Adrenal gland (tissue), 12 donors: Measurements from ENCODE around the gene TMEM95. TPM values are rescaled to one million over a fixed set of nuclear protein-coding genes. Genes with fewer than 3 reads are reported as not detected.

Source experiments
- DNase-seq, 7 donors: peaks; one replicate each; pipeline ENCODE4 v3.0.0-alpha.2; 2019 to 2020
- H3K27ac ChIP-seq, 5 donors: fragments of 200-600 bp; sonication (generic) in 4 of 5; 1 replicate in 3 of 5; 2 replicates in 2 of 5; pipeline versions ENCODE4 v1.5.1 to v1.8.0; 2016 to 2020; ENCODE audit warnings: mild to moderate bottlenecking in 1 of 5
- H3K27me3 ChIP-seq: fragments of 200-600 bp; 2 replicates; pipeline ENCODE4 v1.8.0; 2021
- H3K36me3 ChIP-seq, 2 donors: fragments of 200-600 bp; replicated peaks in 1 of 2; 1 replicate in 1 of 2; 2 replicates in 1 of 2; pipeline versions ENCODE4 v1.5.1 to v1.8.0; 2018 to 2022
- H3K4me1 ChIP-seq, 2 donors: fragments of 200-600 bp; replicated peaks in 1 of 2; 1 replicate in 1 of 2; 2 replicates in 1 of 2; pipeline versions ENCODE4 v1.5.1 to v1.8.0; 2018 to 2021
- H3K4me3 ChIP-seq, 4 donors: fragments of 200-600 bp; sonication (generic) in 3 of 4; one replicate each; pipeline ENCODE4 v1.5.1; 2016 to 2018
- H3K9me3 ChIP-seq, 3 donors: fragments of 200-600 bp; sonication (generic) in 1 of 3; replicated peaks in 1 of 3; 1 replicate in 2 of 3; 2 replicates in 1 of 3; pipeline versions ENCODE4 v1.5.1 to v1.8.0; 2016 to 2021
- POLR2A ChIP-seq, 2 donors: fragments of 450-650 bp; IDR thresholded peaks; one replicate each; pipeline ENCODE4 v1.6.1; 2017; ENCODE audit warnings: antibody characterized with exemption in 2 of 2, mild to moderate bottlenecking in 2 of 2, moderate library complexity in 1 of 2
- WGBS, 4 donors: extraction: QIAGEN DNeasy Blood & Tissue Kit in 2 of 4; methylation state at CpG; one replicate each; pipeline versions ENCODE4 v1.1.5 to v1.1.7; 2013 to 2017; 5-methylcytosine and 5-hydroxymethylcytosine counted together
- intact Hi-C, 2 donors: fragments of 100-400 bp; cut with DNase I; formaldehyde crosslinking; loops; one replicate each; pipeline versions ENCODE4 v1.14.1 to v1.15.0; 2022 to 2023
- polyA plus RNA-seq, 3 donors: library from polyadenylated mRNA; stranded (reverse); fragments of 200-250 nt in 2 of 3; fragments of 350-450 nt in 1 of 3; fragmentation: Illumina TruSeq in 1 of 3; extraction: RNeasy Lipid Tissue Mini Kit (QIAGEN cat#74804) in 1 of 3; gene quantifications; one replicate each; pipeline ENCODE4 v1.2.3, GENCODE V29; 2013 to 2014
- total RNA-seq, 9 donors: library from RNA; depleted of rRNA in 4 of 9; stranded (reverse); fragments of >200 nt in 4 of 9; fragments of 120-200 nt in 1 of 9; fragmentation: NEBNext Ultra II Directional in 1 of 9; extraction: Animal tissue kit (Norgen Biotek cat#: 25700) in 1 of 9; gene quantifications; one replicate each; pipeline versions ENCODE4 v1.1.0 to v1.2.4, GENCODE V29; 2013 to 2023
- TF ChIP-seq, protein P1 (sequence below), 6 experiments: fragments of 450-650 bp in 4 of 6; fragments of 200-600 bp in 2 of 6; sonication (generic) in 1 of 6; IDR thresholded peaks; 1 replicate in 5 of 6; 2 replicates in 1 of 6; pipeline versions ENCODE4 v1.5.1 to v1.8.0; 2016 to 2021; ENCODE audit warnings: antibody characterized with exemption in 6 of 6, mild to moderate bottlenecking in 2 of 6, moderate library complexity in 1 of 6
- donor health status: healthy with polysubstance abuse.
- donor health status: Bipolar disorder and iron deficiency.
- donor health status: DM: yes; HTN: yes; CAD: no.
- donor health status: DM: no; HTN: no; CAD: no.
- donor health status: DM: no; HTN: no; CAD: no.
- donor health status: DM: yes; HTN: yes; CAD: no.

The TMEM95 gene
- total and polyA plus RNA-seq, 12 donors: not detected

GRCh38 chr17:7352910-7353635, 1.9 kb upstream of the TMEM95 start:
- TF ChIP-seq, protein P1, sequence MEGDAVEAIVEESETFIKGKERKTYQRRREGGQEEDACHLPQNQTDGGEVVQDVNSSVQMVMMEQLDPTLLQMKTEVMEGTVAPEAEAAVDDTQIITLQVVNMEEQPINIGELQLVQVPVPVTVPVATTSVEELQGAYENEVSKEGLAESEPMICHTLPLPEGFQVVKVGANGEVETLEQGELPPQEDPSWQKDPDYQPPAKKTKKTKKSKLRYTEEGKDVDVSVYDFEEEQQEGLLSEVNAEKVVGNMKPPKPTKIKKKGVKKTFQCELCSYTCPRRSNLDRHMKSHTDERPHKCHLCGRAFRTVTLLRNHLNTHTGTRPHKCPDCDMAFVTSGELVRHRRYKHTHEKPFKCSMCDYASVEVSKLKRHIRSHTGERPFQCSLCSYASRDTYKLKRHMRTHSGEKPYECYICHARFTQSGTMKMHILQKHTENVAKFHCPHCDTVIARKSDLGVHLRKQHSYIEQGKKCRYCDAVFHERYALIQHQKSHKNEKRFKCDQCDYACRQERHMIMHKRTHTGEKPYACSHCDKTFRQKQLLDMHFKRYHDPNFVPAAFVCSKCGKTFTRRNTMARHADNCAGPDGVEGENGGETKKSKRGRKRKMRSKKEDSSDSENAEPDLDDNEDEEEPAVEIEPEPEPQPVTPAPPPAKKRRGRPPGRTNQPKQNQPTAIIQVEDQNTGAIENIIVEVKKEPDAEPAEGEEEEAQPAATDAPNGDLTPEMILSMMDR (IDR thresholded peaks at IDR 0.05): no peak
- no peak for TF ChIP-seq POLR2A (IDR thresholded peaks at IDR 0.05)
- no peaks in the 10 kb centered on the region for H3K36me3 ChIP-seq
- H3K4me3 ChIP-seq: peak overlapping the region in 1 of 4 donors; percentile 78
- 89 to 92% (median 90%) methylated on average over 19 to 37 of the region's 37 CpGs for WGBS, 4 donors
- peaks cover 21 to 31% of the 10 kb centered on the region in 2 donors for H3K4me1 ChIP-seq
- intact Hi-C loops: loop anchor here (10.0 kb wide), 2 partner anchors 202 to 212 kb away; partner anchors contain the start of genes SENP3 (in 1 of the 2) and TNFSF13 (in 1 of the 2)
- H3K27me3 ChIP-seq: no peaks in the 10 kb centered on the region
- H3K9me3 ChIP-seq: no peaks in the 10 kb centered on the region
- peak overlapping the region in 1 of 5 donors; percentile 99 for H3K27ac ChIP-seq
- DNase-seq: peak in 2 of 7 donors; percentile 28 to 37

- WGBS, 4 donors: 73 to 76% (median 76%) methylated on average over 6 to 9 of the region's 9 CpGs
- intact Hi-C loops: loop anchor here (10.0 kb wide), 2 partner anchors 200 to 210 kb away; partner anchors contain the start of genes SENP3 (in 1 of the 2) and TNFSF13 (in 1 of the 2)
- Histone ChIP-seq H3K27me3 (no peaks in the 10 kb centered on the region), H3K36me3 (no peaks in the 10 kb centered on the region), H3K4me1 (peaks cover 18 to 26% of the 10 kb centered on the region in 2 donors), H3K9me3 (no peaks in the 10 kb centered on the region), H3K27ac (no peak overlapping the region), H3K4me3 (no peak overlapping the region)
- TF ChIP-seq, protein P1 (IDR thresholded peaks at IDR 0.05): no peak
- DNase-seq: peak in 2 of 7 donors; percentile 41 to 45
These were observed 603 bp upstream of the TMEM95 start for GRCh38 chr17:7354262-7354843.

GRCh38 chr17:7355573-7355972, 617 bp downstream of the TMEM95 start:
- Histone ChIP-seq H3K27me3 (no peaks in the 10 kb centered on the region), H3K4me1 (peaks cover 7 to 15% of the 10 kb centered on the region in 2 donors), H3K36me3 (no peaks in the 10 kb centered on the region), H3K4me3 (no peak overlapping the region), H3K9me3 (no peaks in the 10 kb centered on the region), H3K27ac (no peak overlapping the region)
- 75 to 79% (median 77%) methylated on average over 7 to 8 of the region's 8 CpGs for WGBS, 4 donors
- peak in 1 of 7 donors; percentile 19 for DNase-seq
- intact Hi-C loops: loop anchor here (5.0 to 10.0 kb wide), 3 partner anchors 77 to 209 kb away; partner anchors contain the start of genes SENP3 (in 1 of the 2) and TNFSF13 (in 1 of the 2)
- no peak for TF ChIP-seq POLR2A (IDR thresholded peaks at IDR 0.05)
- TF ChIP-seq, protein P1 (IDR thresholded peaks at IDR 0.05): no peak

- peak; percentile 70 to 87 (median 82) for DNase-seq
- Histone ChIP-seq H3K4me1 (peaks cover 7 to 9% of the 10 kb centered on the region in 2 donors), H3K27ac (no peak overlapping the region), H3K9me3 (no peaks in the 10 kb centered on the region), H3K4me3 (no peak overlapping the region), H3K36me3 (no peaks in the 10 kb centered on the region), H3K27me3 (no peaks in the 10 kb centered on the region)
- TF ChIP-seq, protein P1 (IDR thresholded peaks at IDR 0.05): peak; percentile 82 to 94 (median 86)
- TF ChIP-seq POLR2A (IDR thresholded peaks at IDR 0.05): no peak
- WGBS, 4 donors: 9 to 50% (median 12%) methylated on average over 1 to 12 of the region's 12 CpGs
- intact Hi-C loops: loop anchor here (2.0 to 10.0 kb wide), 4 partner anchors 76 to 209 kb away; partner anchors contain the start of genes SENP3 (in 1 of the 2), TMEM102 (in 1 of the 2) and TNFSF13 (in 1 of the 2)
These were observed 1.2 kb downstream of the TMEM95 start for GRCh38 chr17:7356072-7356549.
